ENCODE data around the gene PARP3. TPM values are rescaled to one million over a fixed set of nuclear protein-coding genes. Genes with fewer than 3 reads are reported as not detected.
A peak's percentile ranks its signal among the peaks of the same experiment; 100 is the strongest.

Gene PARP3
- total RNA-seq, 1 experiment from 2014 or later, result 25.5 TPM

GRCh38 chr3:51949121-51949520 is 7.0 kb downstream of the PARP3 start:
- BruUV-seq (replicated peaks), result no TSS peak
- Mint-ChIP-seq H3K27me3 (ENCODE audit: insufficient read depth, unreplicated experiment) (no peaks in the 10 kb centered on the region), H3K4me3 (ENCODE audit: unreplicated experiment) (no peak overlapping the region), H3K36me3 (ENCODE audit: insufficient read depth, unreplicated experiment) (peaks cover 2% of the 10 kb centered on the region), H3K9me3 (ENCODE audit: unreplicated experiment) (no peaks in the 10 kb centered on the region), H3K27ac (ENCODE audit: low read depth, unreplicated experiment) (no peak overlapping the region), H3K4me1 (ENCODE audit: insufficient read depth, unreplicated experiment) (peaks cover 13% of the 10 kb centered on the region)
- POLR2A ChIA-PET, result no interaction called here
- CTCF ChIA-PET, result no interaction called here
- intact Hi-C loops (cut with micrococcal nuclease), result no loop called here
- TF ChIP-seq CTCF (IDR thresholded peaks at IDR 0.05; ENCODE audit: unreplicated experiment), result no peak
- DNase-seq (ENCODE audit: unreplicated experiment), result no peak

- Mint-ChIP-seq H3K9me3 (ENCODE audit: unreplicated experiment) (no peaks in the 10 kb centered on the region), H3K4me1 (ENCODE audit: insufficient read depth, unreplicated experiment) (peaks cover 14% of the 10 kb centered on the region), H3K4me3 (ENCODE audit: unreplicated experiment) (no peak overlapping the region), H3K27me3 (ENCODE audit: insufficient read depth, unreplicated experiment) (no peaks in the 10 kb centered on the region), H3K27ac (ENCODE audit: low read depth, unreplicated experiment) (no peak overlapping the region), H3K36me3 (ENCODE audit: insufficient read depth, unreplicated experiment) (no peaks in the 10 kb centered on the region)
- ChIA-PET POLR2A (interaction anchor here (0.7 to 1.1 kb wide), 3 partner anchors 8 to 140 kb away, joined by 4 to 5 read pairs (median 4); partner anchors contain the start of gene RRP9), CTCF (interaction anchor here (0.6 to 2.0 kb wide), 4 partner anchors 9 to 102 kb away, joined by 4 to 6 read pairs (median 4); partner anchors contain the start of genes ABHD14B, PARP3 and RRP9)
- TF ChIP-seq CTCF (IDR thresholded peaks at IDR 0.05; ENCODE audit: unreplicated experiment), result no peak
- DNase-seq (ENCODE audit: unreplicated experiment), result no peak
- intact Hi-C loops (cut with micrococcal nuclease), result no loop called here
- no TSS peak for BruUV-seq (replicated peaks)
These were observed 8.7 kb downstream of the PARP3 start for GRCh38 chr3:51950899-51951298.

GRCh38 chr3:51953445-51953844 is 11.3 kb downstream of the PARP3 start:
- TF ChIP-seq CTCF (IDR thresholded peaks at IDR 0.05; ENCODE audit: unreplicated experiment), result no peak
- BruUV-seq (replicated peaks), result no TSS peak
- intact Hi-C loops (cut with micrococcal nuclease), result no loop called here
- ChIA-PET CTCF (interaction anchor here (0.6 to 2.3 kb wide), 3 partner anchors 11 to 19 kb away, joined by 3 to 13 read pairs (median 4); partner anchors contain the start of genes PARP3 and RRP9), POLR2A (no interaction called here)
- no peaks in the 10 kb centered on the region for H3K36me3 Mint-ChIP-seq (ENCODE audit: insufficient read depth, unreplicated experiment)
- H3K27me3 Mint-ChIP-seq (ENCODE audit: insufficient read depth, unreplicated experiment), result no peaks in the 10 kb centered on the region
- no peaks in the 10 kb centered on the region for H3K9me3 Mint-ChIP-seq (ENCODE audit: unreplicated experiment)
- peak; percentile 78 for DNase-seq (ENCODE audit: unreplicated experiment)
- H3K4me3 Mint-ChIP-seq (ENCODE audit: unreplicated experiment), result no peak overlapping the region
- peaks cover 14% of the 10 kb centered on the region for H3K4me1 Mint-ChIP-seq (ENCODE audit: insufficient read depth, unreplicated experiment)
- H3K27ac Mint-ChIP-seq (ENCODE audit: low read depth, unreplicated experiment), result peak overlapping the region; percentile 5

- H3K36me3 Mint-ChIP-seq (ENCODE audit: insufficient read depth, unreplicated experiment), result no peaks in the 10 kb centered on the region
- no peak for TF ChIP-seq CTCF (IDR thresholded peaks at IDR 0.05; ENCODE audit: unreplicated experiment)
- ChIA-PET CTCF (interaction anchor here (0.6 to 2.3 kb wide), 2 partner anchors 12 to 418 kb away, joined by 3 to 13 read pairs; partner anchors contain the start of genes PARP3 and RRP9), POLR2A (interaction anchor here (1.2 kb wide), 1 partner anchor 42 kb away, joined by 4 read pairs; the partner anchor contains the start of gene RPL29)
- H3K27ac Mint-ChIP-seq (ENCODE audit: low read depth, unreplicated experiment), result no peak overlapping the region
- no peak for DNase-seq (ENCODE audit: unreplicated experiment)
- H3K9me3 Mint-ChIP-seq (ENCODE audit: unreplicated experiment), result no peaks in the 10 kb centered on the region
- intact Hi-C loops (cut with micrococcal nuclease), result no loop called here
- H3K27me3 Mint-ChIP-seq (ENCODE audit: insufficient read depth, unreplicated experiment), result no peaks in the 10 kb centered on the region
- no peak overlapping the region for H3K4me3 Mint-ChIP-seq (ENCODE audit: unreplicated experiment)
- no TSS peak for BruUV-seq (replicated peaks)
- H3K4me1 Mint-ChIP-seq (ENCODE audit: insufficient read depth, unreplicated experiment), result peaks cover 14% of the 10 kb centered on the region
These were observed 11.9 kb downstream of the PARP3 start for GRCh38 chr3:51954105-51954504.
